OCI-LY7 (cell line): Measurements from ENCODE around the gene ABI3BP.

Source experiments
- CTCF ChIP-seq: fragments of 200-600 bp; sonication (generic); conservative IDR thresholded peaks from 2 replicates; pipeline ENCODE4 v1.5.1; 2014; ENCODE audit warnings: mild to moderate bottlenecking, antibody characterized with exemption, low read length, moderate library complexity, mixed read lengths
- EZH2phosphoT487 ChIP-seq: fragments of 200-600 bp; sonication (generic); IDR thresholded peaks from 2 replicates; pipeline ENCODE4 v1.6.1; 2018; ENCODE audit warnings: low read depth, borderline replicate concordance, mild to moderate bottlenecking, mixed run types, antibody characterized with exemption, low read length, moderate library complexity, mixed read lengths

DNA sequence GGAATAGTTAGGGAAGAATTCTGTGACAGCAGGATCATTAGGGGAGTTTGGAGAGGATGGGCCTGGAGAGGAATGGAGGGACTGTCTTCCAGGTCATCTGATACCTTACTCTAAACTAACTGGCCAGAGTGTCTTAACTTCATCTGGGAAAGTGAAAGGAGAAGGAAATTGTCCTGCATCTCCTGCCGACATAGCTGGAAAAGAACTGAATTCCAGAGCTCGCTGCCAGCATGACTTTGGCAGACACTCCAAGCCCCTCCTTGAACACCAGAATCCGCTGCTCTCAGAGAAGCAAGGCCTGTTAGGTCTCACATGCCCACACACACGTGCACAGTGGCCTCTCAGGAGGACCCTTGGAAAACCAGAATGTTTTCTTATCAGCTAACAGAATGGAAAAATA lies 10.5 kb downstream of the ABI3BP start:
- TF ChIP-seq CTCF (no peak), EZH2phosphoT487 (no peak)
